MM.1S (cell line): ENCODE data around the gene NDUFAF2.
"Not testable (repeated sequence)": the region's sequence is repeated elsewhere in the genome, so short reads cannot be mapped to it uniquely, and the experiment has no call there.

Experiments used
- DNase-seq: peaks from one replicate; pipeline ENCODE4 v3.0.0-alpha.2; 2015
- H2AFZ ChIP-seq: fragments of 300-600 bp; sonication (generic); 2 replicates; pipeline ENCODE4 v1.6.0; 2016; ENCODE audit warnings: antibody characterized with exemption, low read length
- H3F3A ChIP-seq: fragments of 300-600 bp; sonication (generic); 2 replicates; pipeline ENCODE4 v1.6.1; 2016; ENCODE audit warnings: mild to moderate bottlenecking, antibody characterized with exemption, low read length, moderate library complexity, mixed read lengths; ENCODE audit not compliant: insufficient read depth
- H3K27ac ChIP-seq: fragments of 300-600 bp; sonication (generic); 2 replicates; pipeline ENCODE4 v1.5.1; 2016; ENCODE audit warnings: mild to moderate bottlenecking, low read length
- H3K27me3 ChIP-seq: fragments of 300-600 bp; sonication (generic); replicated peaks from 2 replicates; pipeline ENCODE4 v1.6.0; 2016; ENCODE audit warnings: low read length; ENCODE audit not compliant: insufficient read depth
- H3K36me3 ChIP-seq: fragments of 300-600 bp; sonication (generic); replicated peaks from 2 replicates; pipeline ENCODE4 v1.6.1; 2016; ENCODE audit warnings: mild to moderate bottlenecking, low read length, mixed read lengths; ENCODE audit not compliant: insufficient read depth
- H3K4me1 ChIP-seq: fragments of 300-600 bp; sonication (generic); 2 replicates; pipeline ENCODE4 v1.6.1; 2016; ENCODE audit warnings: low read length, mixed read lengths
- H3K4me2 ChIP-seq: fragments of 300-600 bp; sonication (generic); 2 replicates; pipeline ENCODE4 v1.6.0; 2016; ENCODE audit warnings: low read depth, low read length
- H3K4me3 ChIP-seq: fragments of 300-600 bp; sonication (generic); 2 replicates; pipeline ENCODE4 v1.5.1; 2016; ENCODE audit warnings: low read length, mixed read lengths
- H3K79me2 ChIP-seq: fragments of 300-600 bp; sonication (generic); 2 replicates; pipeline ENCODE4 v1.6.1; 2016; ENCODE audit warnings: mixed run types, low read length, mixed read lengths
- H3K9ac ChIP-seq: fragments of 300-600 bp; sonication (generic); 2 replicates; pipeline ENCODE4 v1.6.1; 2016; ENCODE audit warnings: low read length, mixed read lengths
- H3K9me2 ChIP-seq: fragments of 300-600 bp; sonication (generic); replicated peaks from 2 replicates; pipeline ENCODE4 v1.6.1; 2016; ENCODE audit warnings: mild to moderate bottlenecking, low read length, mixed read lengths; ENCODE audit not compliant: insufficient read depth
- H3K9me3 ChIP-seq: fragments of 300-600 bp; sonication (generic); replicated peaks from 2 replicates; pipeline ENCODE4 v1.6.1; 2016; ENCODE audit warnings: mild to moderate bottlenecking, low read length, mixed read lengths; ENCODE audit not compliant: insufficient read depth
- H4K20me1 ChIP-seq: fragments of 300-600 bp; sonication (generic); 2 replicates; pipeline ENCODE4 v1.6.1; 2016; ENCODE audit warnings: mild to moderate bottlenecking, low read length, moderate library complexity, mixed read lengths; ENCODE audit not compliant: insufficient read depth
- EZH2 ChIP-seq: fragments of 300-600 bp; sonication (generic); optimal IDR thresholded peaks from 2 replicates; pipeline ENCODE3; 2017; ENCODE audit warnings: low read depth, mild to moderate bottlenecking, antibody characterized with exemption, low read length, mixed read lengths
- EZH2phosphoT487 ChIP-seq: fragments of 300-600 bp; sonication (generic); IDR thresholded peaks from 2 replicates; pipeline ENCODE4 v1.6.1; 2018; ENCODE audit warnings: antibody characterized with exemption, low read length
- TF ChIP-seq, protein P1 (sequence below): fragments of 300-600 bp; sonication (generic); IDR thresholded peaks from 2 replicates; pipeline ENCODE4 v1.5.1; 2016; ENCODE audit warnings: antibody characterized with exemption, low read length, mixed read lengths

The NDUFAF2 gene

DNA sequence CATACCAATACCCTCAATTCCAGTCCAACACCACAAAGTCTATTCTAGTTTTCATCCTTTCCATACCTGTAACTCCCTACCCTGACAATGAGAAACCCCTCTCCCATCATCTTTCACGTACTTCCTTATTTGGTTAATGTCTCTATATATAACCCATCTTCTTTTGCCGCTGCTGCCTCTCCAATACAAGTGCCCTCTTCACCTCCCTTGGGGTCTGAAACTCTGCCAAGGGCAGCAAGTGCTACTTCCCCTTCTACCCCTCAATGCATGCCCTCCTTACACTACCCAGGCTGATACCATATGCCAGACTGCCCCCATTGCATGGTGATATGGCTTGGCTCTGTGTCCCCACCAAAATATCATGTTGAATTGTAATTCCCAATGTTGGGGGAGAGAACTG is 241.6 kb downstream of the NDUFAF2 start:
- Histone ChIP-seq H4K20me1 (no peaks in the 10 kb centered on the region), H3K36me3 (no peaks in the 10 kb centered on the region), H3K9me2 (no peaks in the 10 kb centered on the region), H3K9me3 (no peaks in the 10 kb centered on the region), H3K79me2 (no peaks in the 10 kb centered on the region), H2AFZ (no peak overlapping the region), H3K4me2 (no peak overlapping the region), H3K9ac (no peak overlapping the region), H3F3A (no peaks in the 10 kb centered on the region), H3K4me1 (no peaks in the 10 kb centered on the region), H3K27me3 (no peaks in the 10 kb centered on the region), H3K27ac (no peak overlapping the region), H3K4me3 (no peak overlapping the region)
- no peak for DNase-seq
- TF ChIP-seq EZH2 (no peak), EZH2phosphoT487 (no peak)
- TF ChIP-seq, protein P1, sequence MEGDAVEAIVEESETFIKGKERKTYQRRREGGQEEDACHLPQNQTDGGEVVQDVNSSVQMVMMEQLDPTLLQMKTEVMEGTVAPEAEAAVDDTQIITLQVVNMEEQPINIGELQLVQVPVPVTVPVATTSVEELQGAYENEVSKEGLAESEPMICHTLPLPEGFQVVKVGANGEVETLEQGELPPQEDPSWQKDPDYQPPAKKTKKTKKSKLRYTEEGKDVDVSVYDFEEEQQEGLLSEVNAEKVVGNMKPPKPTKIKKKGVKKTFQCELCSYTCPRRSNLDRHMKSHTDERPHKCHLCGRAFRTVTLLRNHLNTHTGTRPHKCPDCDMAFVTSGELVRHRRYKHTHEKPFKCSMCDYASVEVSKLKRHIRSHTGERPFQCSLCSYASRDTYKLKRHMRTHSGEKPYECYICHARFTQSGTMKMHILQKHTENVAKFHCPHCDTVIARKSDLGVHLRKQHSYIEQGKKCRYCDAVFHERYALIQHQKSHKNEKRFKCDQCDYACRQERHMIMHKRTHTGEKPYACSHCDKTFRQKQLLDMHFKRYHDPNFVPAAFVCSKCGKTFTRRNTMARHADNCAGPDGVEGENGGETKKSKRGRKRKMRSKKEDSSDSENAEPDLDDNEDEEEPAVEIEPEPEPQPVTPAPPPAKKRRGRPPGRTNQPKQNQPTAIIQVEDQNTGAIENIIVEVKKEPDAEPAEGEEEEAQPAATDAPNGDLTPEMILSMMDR, result no peak

DNA sequence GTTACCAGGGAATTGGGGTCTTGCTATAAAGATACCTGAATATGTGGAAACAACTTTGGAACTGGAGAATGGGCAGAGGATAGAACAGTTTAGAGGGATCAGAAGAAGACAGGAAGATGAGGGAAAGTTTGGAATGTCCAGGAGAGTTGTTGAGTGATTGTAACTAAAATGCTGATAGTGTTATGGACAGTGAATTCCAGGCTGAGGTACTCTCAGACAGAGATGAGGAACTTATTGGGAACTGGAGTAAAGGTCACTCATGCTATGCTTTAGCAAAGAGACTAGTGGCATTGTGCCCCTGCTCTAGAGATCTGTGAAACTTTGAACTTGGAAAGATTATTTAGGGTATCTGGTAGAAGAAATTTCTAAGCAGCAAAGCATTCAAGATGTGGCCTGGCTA is 242.3 kb downstream of the NDUFAF2 start:
- not testable (repeated sequence) for H3F3A ChIP-seq, DNase-seq, H3K4me3 ChIP-seq, H3K79me2 ChIP-seq, H3K27ac ChIP-seq, H3K9ac ChIP-seq, H3K4me1 ChIP-seq, H2AFZ ChIP-seq, H3K9me2 ChIP-seq, H3K9me3 ChIP-seq, H3K4me2 ChIP-seq, H3K27me3 ChIP-seq, H3K36me3 ChIP-seq, H4K20me1 ChIP-seq

DNA sequence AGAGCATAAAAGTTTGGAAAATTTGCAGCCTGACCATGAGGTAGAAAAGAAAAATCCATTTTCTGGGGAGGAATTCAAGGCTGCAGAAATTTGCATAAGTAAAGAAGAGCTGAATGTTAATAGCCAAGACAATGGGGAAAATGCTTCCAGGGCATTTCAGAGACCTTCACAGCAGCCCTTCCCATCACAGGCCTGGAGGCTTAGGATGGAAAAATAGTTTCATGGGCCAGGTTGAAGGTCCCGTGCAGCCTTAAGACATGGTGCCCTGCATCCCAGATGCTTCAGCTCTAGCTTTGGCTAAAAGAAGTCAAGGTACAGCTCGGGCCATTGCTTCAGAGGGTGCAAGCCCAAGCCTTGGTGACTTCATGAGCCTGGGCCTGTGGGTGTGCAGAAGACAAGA is 242.8 kb downstream of the NDUFAF2 start:
- not testable (repeated sequence) for H3K4me2 ChIP-seq, H3K9me2 ChIP-seq, H3K27ac ChIP-seq, DNase-seq, H3K9me3 ChIP-seq, H3K4me3 ChIP-seq, H2AFZ ChIP-seq, H3F3A ChIP-seq, H3K27me3 ChIP-seq, H4K20me1 ChIP-seq, H3K4me1 ChIP-seq, H3K9ac ChIP-seq, H3K36me3 ChIP-seq, H3K79me2 ChIP-seq

DNA sequence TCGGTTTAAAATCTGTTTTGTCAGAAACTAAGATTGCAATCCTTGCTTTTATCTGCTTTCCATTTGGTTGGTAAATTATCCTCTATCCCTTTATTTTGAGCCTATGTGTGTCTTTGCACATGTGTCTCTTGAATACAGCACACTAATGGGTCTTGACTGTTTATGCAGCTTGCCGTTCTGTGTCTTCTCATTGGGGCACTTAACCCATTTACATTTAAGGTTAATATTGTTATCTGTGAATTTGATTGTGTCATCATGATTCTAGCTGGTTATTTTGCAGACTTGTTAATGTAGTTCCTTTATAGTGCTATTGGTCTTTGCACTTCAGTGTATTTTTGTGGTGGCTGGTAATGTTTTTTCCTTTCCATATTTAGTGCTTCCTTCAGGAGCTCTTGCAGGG is 253.6 kb downstream of the NDUFAF2 start:
- H4K20me1 ChIP-seq, result no peaks in the 10 kb centered on the region
- no peaks in the 10 kb centered on the region for H3F3A ChIP-seq
- H2AFZ ChIP-seq, result no peak overlapping the region
- H3K79me2 ChIP-seq, result no peaks in the 10 kb centered on the region
- TF ChIP-seq, protein P1, result no peak
- TF ChIP-seq EZH2, result no peak
- no peak for TF ChIP-seq EZH2phosphoT487
- no peak overlapping the region for H3K27ac ChIP-seq
- H3K9ac ChIP-seq, result no peak overlapping the region
- H3K4me1 ChIP-seq, result no peaks in the 10 kb centered on the region
- H3K27me3 ChIP-seq, result no peaks in the 10 kb centered on the region
- no peaks in the 10 kb centered on the region for H3K9me3 ChIP-seq
- no peak overlapping the region for H3K4me3 ChIP-seq
- H3K9me2 ChIP-seq, result no peaks in the 10 kb centered on the region
- no peak for DNase-seq
- no peak overlapping the region for H3K4me2 ChIP-seq
- H3K36me3 ChIP-seq, result no peaks in the 10 kb centered on the region
